HUES6 (cell line): Measurements from ENCODE around the gene FDX1.

ENCODE experiments used
- H3K27ac ChIP-seq: 2 replicates; pipeline ENCODE4 v1.7.0; 2013; ENCODE audit warnings: low read depth, mild to moderate bottlenecking, low read length, inconsistent platforms
- H3K27me3 ChIP-seq: 2 replicates; pipeline ENCODE4 v1.6.1; 2013; ENCODE audit warnings: low read length; ENCODE audit not compliant: control insufficient read depth, insufficient read depth
- H3K36me3 ChIP-seq: 2 replicates; pipeline ENCODE4 v1.6.1; 2013; ENCODE audit warnings: low read length; ENCODE audit not compliant: control insufficient read depth, insufficient read depth
- H3K4me1 ChIP-seq: 2 replicates; pipeline ENCODE4 v1.6.1; 2013; ENCODE audit warnings: low read length; ENCODE audit not compliant: control insufficient read depth, insufficient read depth
- H3K4me3 ChIP-seq: 2 replicates; pipeline ENCODE4 v1.5.1; 2013; ENCODE audit warnings: low read depth, low read length
- H3K9ac ChIP-seq: one replicate; pipeline ENCODE4 v1.6.1; 2013; ENCODE audit warnings: mild to moderate bottlenecking, low read length
- H3K9me3 ChIP-seq: 2 replicates; pipeline ENCODE4 v1.6.1; 2013; ENCODE audit warnings: low read depth, low read length; ENCODE audit not compliant: control insufficient read depth, insufficient read depth

FDX1 gene

DNA sequence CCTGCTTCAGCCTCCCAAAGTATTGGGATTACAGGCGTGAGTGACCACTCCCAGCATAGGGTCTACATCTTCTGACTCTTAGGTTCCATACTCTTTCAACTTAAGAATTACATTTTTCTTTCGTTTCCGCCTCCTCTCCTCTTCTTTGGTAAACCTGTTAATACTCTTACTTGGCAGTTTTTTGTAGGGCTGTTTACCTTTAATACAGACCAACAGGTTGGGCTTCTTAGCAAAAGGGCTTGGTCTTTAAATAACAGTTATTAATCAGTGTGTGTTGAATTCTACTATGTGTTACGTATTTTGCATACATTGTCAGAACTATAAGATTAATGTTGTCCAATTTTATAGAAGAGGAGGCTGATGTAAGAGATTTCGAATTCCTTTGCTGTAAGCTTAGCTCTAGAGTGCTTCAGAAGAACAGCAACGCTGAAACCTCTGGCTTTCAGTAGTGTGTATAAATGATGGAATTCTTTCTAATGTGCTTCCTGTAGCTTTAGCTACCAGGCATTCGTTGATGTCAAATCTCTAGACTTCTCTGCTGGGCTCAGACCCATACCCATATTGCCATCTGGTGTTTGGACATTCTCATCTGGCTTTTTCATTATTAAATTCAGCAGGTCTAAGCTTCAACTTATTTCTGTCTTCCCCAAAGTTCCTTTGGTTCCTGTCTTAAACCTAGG is 3.1 kb downstream of the FDX1 start:
- H3K9ac ChIP-seq, result no peak overlapping the region
- H3K4me3 ChIP-seq, result no peak overlapping the region

DNA sequence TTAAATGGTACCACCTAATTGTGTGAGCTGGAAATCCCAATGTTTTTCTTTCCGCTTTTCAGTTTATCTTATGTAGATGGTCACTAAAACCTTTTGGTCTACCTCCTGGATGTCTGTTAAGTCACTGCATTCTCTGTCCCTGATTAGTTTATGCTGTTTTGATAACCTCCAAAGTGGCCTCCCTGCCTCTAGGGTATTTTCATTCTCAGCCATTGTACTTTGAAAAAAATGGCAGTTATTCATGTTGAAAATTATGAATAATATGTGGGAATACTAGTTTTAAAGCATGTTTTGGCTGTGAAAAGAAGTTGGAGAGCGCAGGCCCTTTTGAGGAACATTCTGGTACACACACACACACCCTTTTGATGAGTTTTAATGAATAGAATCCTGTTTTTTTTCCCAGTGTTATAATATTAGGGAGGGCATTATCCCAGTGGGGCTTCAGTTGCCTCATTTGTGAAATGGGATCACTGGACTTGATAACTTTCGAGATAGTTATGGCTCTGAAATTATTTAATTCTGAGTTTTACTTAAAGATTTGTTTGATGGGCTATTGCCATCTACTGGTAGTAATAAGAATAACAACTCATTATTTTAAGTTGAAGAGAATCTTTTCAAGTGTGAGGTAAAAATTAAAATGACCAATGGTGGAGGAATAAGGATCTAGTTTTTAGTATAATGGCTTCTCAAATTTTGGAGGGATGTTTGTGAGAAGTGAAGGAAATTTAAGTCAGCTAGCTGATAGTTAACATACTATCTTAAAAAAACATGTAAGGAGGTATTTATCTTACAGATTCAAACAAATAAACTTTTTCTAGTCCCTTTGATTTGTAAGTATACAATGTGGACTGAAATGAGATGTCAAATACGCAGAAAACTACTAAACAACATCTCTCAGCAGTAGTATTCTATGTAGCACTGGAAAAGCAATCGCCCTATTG is 3.9 kb downstream of the FDX1 start:
- H3K27ac ChIP-seq, result no peak overlapping the region
- H3K9me3 ChIP-seq, result no peaks in the 10 kb centered on the region
- H3K36me3 ChIP-seq, result peaks cover 9% of the 10 kb centered on the region; the same call in 1 of the 2 replicates
- H3K27me3 ChIP-seq, result no peaks in the 10 kb centered on the region
- H3K4me1 ChIP-seq, result peaks cover 34% of the 10 kb centered on the region
- H3K4me3 ChIP-seq, result no peak overlapping the region
- no peak overlapping the region for H3K9ac ChIP-seq

More for the DNA sequence above, 3.1 kb downstream of the FDX1 start:
- Histone ChIP-seq H3K36me3 (peaks cover 6% of the 10 kb centered on the region; the same call in 1 of the 2 replicates), H3K4me1 (peaks cover 34% of the 10 kb centered on the region), H3K27ac (no peak overlapping the region), H3K9me3 (no peaks in the 10 kb centered on the region), H3K27me3 (no peaks in the 10 kb centered on the region)

DNA sequence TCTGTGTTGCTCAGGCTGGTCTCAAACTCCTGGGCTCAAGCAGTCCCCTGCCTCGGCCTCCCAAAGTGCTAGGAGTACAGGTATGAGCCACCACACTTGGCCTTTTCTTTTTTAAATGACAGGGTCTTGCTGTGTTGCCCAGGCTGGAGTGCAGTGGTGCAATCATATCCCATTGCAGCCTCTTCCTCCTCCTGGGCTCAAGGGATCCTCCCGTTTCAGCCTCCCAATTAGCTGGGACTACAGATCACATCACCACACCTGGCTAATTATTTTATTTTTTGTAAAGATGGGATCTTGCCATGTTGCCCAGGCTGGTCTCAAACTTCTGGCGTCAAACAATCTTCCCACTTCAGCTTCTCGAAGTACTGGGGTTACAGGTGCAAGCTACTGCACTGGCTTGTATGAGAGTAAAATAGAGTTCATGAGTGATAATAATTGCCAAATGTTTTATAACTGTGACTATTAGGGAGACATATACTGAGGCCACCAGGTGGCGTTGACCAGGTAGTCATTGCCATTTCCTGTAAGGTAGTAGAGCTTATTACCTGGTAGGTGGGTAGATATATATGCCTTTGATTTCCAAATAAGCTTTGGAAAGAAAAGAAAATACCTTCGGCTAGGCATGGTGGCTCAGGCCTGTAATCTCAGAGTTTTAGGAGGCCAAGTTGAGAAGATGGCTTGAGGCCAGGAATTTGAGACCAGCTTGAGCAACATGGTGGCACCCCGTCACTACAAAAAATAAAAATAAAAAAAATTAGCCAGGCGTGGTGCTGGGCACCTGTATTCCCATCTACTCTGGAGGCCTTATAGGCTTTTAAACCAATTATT is 5.4 kb downstream of the FDX1 start:
- Histone ChIP-seq H3K27ac (no peak overlapping the region), H3K36me3 (peaks cover 18% of the 10 kb centered on the region), H3K4me1 (peaks cover 34% of the 10 kb centered on the region), H3K9ac (no peak overlapping the region), H3K4me3 (no peak overlapping the region), H3K27me3 (no peaks in the 10 kb centered on the region), H3K9me3 (peaks cover 8% of the 10 kb centered on the region; the same call in 1 of the 2 replicates)

DNA sequence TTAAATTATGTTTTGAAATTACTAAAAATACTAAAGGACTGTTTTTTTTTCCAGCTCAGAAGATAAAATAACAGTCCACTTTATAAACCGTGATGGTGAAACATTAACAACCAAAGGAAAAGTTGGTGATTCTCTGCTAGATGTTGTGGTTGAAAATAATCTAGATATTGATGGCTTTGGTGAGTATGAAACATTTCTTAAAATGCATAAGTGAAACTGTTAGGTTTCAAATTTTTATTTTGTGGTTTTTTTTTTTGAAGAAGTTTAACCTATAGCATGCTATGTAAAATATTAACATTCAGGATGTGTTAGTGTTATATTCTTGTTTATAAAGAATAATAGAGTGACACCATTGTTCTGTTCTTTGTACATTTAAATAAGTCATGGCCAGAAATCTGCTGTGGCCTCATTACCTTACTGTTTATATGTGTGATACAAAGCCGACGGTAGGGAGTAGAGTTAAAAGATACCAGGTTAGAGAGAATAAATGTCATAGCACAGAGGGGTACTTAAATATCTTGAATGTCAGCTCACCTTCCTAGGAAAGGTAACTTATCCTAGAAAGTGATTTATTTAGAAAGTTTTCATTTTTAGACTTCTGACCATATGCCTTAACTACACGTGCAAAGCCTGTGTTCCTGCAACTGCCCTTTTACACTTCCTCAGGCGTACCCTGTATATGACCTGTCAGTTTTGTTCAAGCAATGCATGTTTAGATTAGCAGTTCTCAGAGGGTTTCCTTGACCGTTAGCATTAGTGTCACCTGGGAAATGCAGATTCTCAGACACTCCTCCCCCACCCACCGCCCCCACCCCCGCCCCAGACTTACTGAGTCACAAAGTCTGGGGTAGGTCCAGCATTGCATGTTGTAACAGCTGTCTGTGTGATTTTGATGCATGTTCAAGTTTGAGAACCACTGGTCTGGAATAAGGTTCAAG is 6.3 kb downstream of the FDX1 start:
- Histone ChIP-seq H3K4me1 (peaks cover 31% of the 10 kb centered on the region), H3K27me3 (no peaks in the 10 kb centered on the region), H3K9ac (no peak overlapping the region), H3K27ac (no peak overlapping the region), H3K9me3 (peaks cover 15% of the 10 kb centered on the region; the same call in 1 of the 2 replicates), H3K4me3 (no peak overlapping the region), H3K36me3 (peaks cover 26% of the 10 kb centered on the region)

DNA sequence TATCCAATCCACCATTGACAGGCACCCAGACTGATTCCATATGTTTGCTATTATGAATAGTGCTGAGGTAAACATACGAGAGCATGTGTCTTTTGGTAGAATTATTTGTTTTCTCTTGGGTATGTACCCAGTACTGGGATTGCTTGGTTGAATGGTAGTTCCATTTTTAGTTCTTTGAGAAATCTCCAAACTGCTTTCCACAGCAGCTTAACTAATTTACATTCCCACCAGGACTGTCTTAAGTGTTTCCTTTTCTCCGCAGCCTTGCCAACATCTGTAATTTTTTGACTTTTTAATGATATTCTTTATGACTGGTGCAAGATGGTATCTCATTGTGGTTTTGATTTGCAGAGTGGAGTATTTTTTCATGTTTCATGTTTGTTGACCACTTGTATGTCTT is 8.3 kb downstream of the FDX1 start:
- Histone ChIP-seq H3K27ac (no peak overlapping the region), H3K9me3 (peaks cover 19% of the 10 kb centered on the region; the same call in 1 of the 2 replicates), H3K36me3 (peaks cover 33% of the 10 kb centered on the region), H3K4me3 (no peak overlapping the region), H3K27me3 (no peaks in the 10 kb centered on the region), H3K4me1 (peaks cover 14% of the 10 kb centered on the region), H3K9ac (no peak overlapping the region)

DNA sequence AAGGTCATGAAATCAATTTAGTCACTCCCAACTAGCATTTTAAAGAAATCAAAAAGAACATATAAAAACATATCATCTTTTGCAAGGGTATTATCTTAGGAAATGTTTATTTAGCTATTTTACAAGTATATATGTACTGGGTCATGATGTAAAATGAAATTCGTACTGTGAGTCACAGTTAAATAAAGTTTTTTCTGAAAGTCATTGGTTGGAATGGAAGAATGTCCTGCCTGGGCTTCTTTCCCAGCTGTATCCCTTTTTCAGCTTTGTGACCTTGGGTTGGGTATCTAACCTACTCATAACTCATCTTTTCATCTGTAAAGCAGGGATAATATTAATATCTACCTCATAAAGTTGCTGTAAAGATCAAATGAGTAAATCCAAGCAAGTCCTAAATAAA is 15.7 kb downstream of the FDX1 start:
- Histone ChIP-seq H3K9me3 (peaks cover 10% of the 10 kb centered on the region; the same call in 1 of the 2 replicates), H3K36me3 (peaks cover 15% of the 10 kb centered on the region), H3K27me3 (no peaks in the 10 kb centered on the region), H3K9ac (no peak overlapping the region), H3K4me1 (no peaks in the 10 kb centered on the region), H3K4me3 (no peak overlapping the region), H3K27ac (no peak overlapping the region)

DNA sequence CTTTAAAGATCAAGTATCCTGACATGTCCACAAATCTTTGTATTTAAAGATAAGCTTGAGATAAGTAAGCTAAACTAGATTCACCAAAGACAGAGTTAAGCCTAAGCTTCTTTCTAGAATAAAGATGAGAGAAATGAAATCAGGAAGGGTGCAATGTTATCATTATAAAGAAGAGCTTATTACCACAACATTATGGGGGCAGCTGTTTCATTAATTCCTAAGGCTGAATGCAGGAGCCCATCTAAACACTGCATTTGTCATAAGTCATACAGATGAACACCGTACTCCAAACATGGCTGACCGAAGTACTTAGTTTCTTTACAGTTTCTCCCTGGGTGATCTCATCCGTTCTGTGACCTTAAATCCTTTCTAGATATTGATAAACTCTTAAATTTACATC is 16.3 kb downstream of the FDX1 start:
- H3K27me3 ChIP-seq, result no peaks in the 10 kb centered on the region
- peaks cover 4% of the 10 kb centered on the region; the same call in 1 of the 2 replicates for H3K9me3 ChIP-seq
- H3K9ac ChIP-seq, result no peak overlapping the region
- H3K27ac ChIP-seq, result no peak overlapping the region
- H3K36me3 ChIP-seq, result peaks cover 8% of the 10 kb centered on the region
- H3K4me3 ChIP-seq, result no peak overlapping the region
- H3K4me1 ChIP-seq, result no peaks in the 10 kb centered on the region

DNA sequence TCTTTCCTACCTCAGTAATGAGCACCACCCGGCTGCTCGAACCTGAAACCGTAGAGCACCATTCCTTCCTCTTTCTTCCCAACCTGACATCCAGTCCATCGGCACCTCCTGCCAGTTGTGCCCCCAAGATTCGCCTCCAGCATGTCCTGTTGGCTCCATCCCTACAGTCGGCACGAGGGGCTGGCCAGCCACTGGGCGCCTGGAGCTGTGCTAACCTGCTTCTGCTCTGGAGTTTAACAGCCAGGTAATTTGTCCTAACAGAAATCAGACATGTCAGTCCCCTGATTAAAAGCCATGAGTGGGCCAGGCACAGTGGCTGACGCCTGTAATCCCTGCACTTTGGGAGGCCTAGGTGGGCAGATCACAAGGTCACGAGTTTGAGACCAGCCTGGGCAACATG is 16.8 kb downstream of the FDX1 start:
- Histone ChIP-seq H3K9me3 (no peaks in the 10 kb centered on the region), H3K27ac (no peak overlapping the region), H3K4me1 (no peaks in the 10 kb centered on the region), H3K27me3 (no peaks in the 10 kb centered on the region), H3K36me3 (peaks cover 6% of the 10 kb centered on the region; the same call in 1 of the 2 replicates), H3K4me3 (no peak overlapping the region), H3K9ac (no peak overlapping the region)

DNA sequence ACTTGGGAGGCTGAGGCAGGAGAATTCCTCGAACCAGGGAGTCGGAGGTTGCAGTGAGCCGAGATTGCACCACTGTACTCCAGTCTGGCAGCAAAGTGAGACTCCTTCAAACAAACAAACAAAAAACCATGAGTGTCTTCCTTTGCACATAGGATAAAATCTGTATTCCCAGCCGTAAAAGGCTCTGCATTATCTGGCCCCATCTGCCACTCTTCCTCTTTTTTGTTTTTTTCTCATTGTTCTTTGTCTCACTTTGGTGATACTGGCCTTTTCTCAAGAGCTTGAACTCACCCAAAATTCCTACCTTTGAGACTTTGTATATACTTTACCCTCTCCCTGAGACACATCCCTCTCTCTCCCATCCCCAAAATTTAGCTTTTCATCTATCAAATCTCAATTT is 17.6 kb downstream of the FDX1 start:
- peaks cover 6% of the 10 kb centered on the region; the same call in 1 of the 2 replicates for H3K36me3 ChIP-seq

More for the DNA sequence above, 17.6 kb downstream of the FDX1 start:
- Histone ChIP-seq H3K27me3 (no peaks in the 10 kb centered on the region), H3K4me1 (no peaks in the 10 kb centered on the region), H3K27ac (no peak overlapping the region), H3K4me3 (no peak overlapping the region), H3K9me3 (no peaks in the 10 kb centered on the region), H3K9ac (no peak overlapping the region)
